T-helper 1 cell treated with Interleukin-12 subunit alpha and Interleukin-12 subunit beta and Interleukin-4 antibody, amounts not matched to agents 30 μg/mL and 1 μg/mL, for 36 hours (primary cell): ENCODE data around the gene ZNF629.

Experiments used
- H3K27ac Mint-ChIP-seq: one replicate; pipeline ENCODE4 v1.8.0; 2021; ENCODE audit warnings: mild to moderate bottlenecking, mixed read lengths
- H3K27me3 Mint-ChIP-seq: one replicate; pipeline ENCODE4 v1.8.0; 2021; ENCODE audit warnings: low read depth, mixed read lengths
- H3K36me3 Mint-ChIP-seq: one replicate; pipeline ENCODE4 v1.8.0; 2021; ENCODE audit warnings: low read depth, mixed read lengths
- H3K4me1 Mint-ChIP-seq: one replicate; pipeline ENCODE4 v1.8.0; 2021; ENCODE audit warnings: low read depth, mixed read lengths
- H3K4me3 Mint-ChIP-seq: one replicate; pipeline ENCODE4 v1.8.0; 2021; ENCODE audit warnings: mild to moderate bottlenecking, moderate library complexity, mixed read lengths
- H3K9me3 Mint-ChIP-seq: one replicate; pipeline ENCODE4 v1.8.0; 2021; ENCODE audit warnings: mixed read lengths

The ZNF629 gene

GRCh38 chr16:30737794-30738648 lies 49.0 kb downstream of the ZNF629 start:
- Mint-ChIP-seq H3K4me3 (no peak overlapping the region), H3K36me3 (peaks cover 57% of the 10 kb centered on the region), H3K27ac (no peak overlapping the region), H3K9me3 (no peaks in the 10 kb centered on the region), H3K27me3 (no peaks in the 10 kb centered on the region), H3K4me1 (peaks cover 12% of the 10 kb centered on the region)

- H3K4me1 Mint-ChIP-seq, result peaks cover 12% of the 10 kb centered on the region
- H3K36me3 Mint-ChIP-seq, result peaks cover 61% of the 10 kb centered on the region
- H3K9me3 Mint-ChIP-seq, result no peaks in the 10 kb centered on the region
- no peaks in the 10 kb centered on the region for H3K27me3 Mint-ChIP-seq
- peak overlapping the region; percentile 67 for H3K27ac Mint-ChIP-seq
- no peak overlapping the region for H3K4me3 Mint-ChIP-seq
Observed at GRCh38 chr16:30736995-30737793, 49.8 kb downstream of the ZNF629 start.

GRCh38 chr16:30731411-30731810 lies 55.6 kb downstream of the ZNF629 start:
- H3K4me1 Mint-ChIP-seq, result peaks cover 3% of the 10 kb centered on the region
- H3K4me3 Mint-ChIP-seq, result no peak overlapping the region
- no peak overlapping the region for H3K27ac Mint-ChIP-seq
- H3K9me3 Mint-ChIP-seq, result no peaks in the 10 kb centered on the region
- peaks cover 50% of the 10 kb centered on the region for H3K36me3 Mint-ChIP-seq
- no peaks in the 10 kb centered on the region for H3K27me3 Mint-ChIP-seq

GRCh38 chr16:30728899-30729672 lies 57.9 kb downstream of the ZNF629 start:
- Mint-ChIP-seq H3K27me3 (no peaks in the 10 kb centered on the region), H3K9me3 (no peaks in the 10 kb centered on the region), H3K36me3 (peaks cover 55% of the 10 kb centered on the region), H3K4me1 (peaks cover 3% of the 10 kb centered on the region), H3K27ac (no peak overlapping the region), H3K4me3 (no peak overlapping the region)
